NCI-H1105 treated with DMSO at 0.1 percent for 48 hours (cell line): ENCODE results near the gene MBD5.

Source experiments
- DNase-seq: peaks from one replicate; lab custom pipeline; 2025; lab: John Stamatoyannopoulos, UW

Gene MBD5

GRCh38 chr2:148023861-148024260 is 3.0 kb downstream of the MBD5 start:
- no peak for DNase-seq

- DNase-seq: no peak
These were observed 5.7 kb downstream of the MBD5 start for GRCh38 chr2:148026573-148026972.

GRCh38 chr2:148027822-148028221 is 6.9 kb downstream of the MBD5 start:
- DNase-seq: no peak

- no peak for DNase-seq
These were observed 7.9 kb downstream of the MBD5 start for GRCh38 chr2:148028781-148029180.

GRCh38 chr2:148031152-148031551 is 10.3 kb downstream of the MBD5 start:
- no peak for DNase-seq

- DNase-seq: no peak
These were observed 11.3 kb downstream of the MBD5 start for GRCh38 chr2:148032215-148032614.

- DNase-seq: no peak
These were observed 18.9 kb downstream of the MBD5 start for GRCh38 chr2:148039783-148040182.

- no peak for DNase-seq
These were observed 21.3 kb downstream of the MBD5 start for GRCh38 chr2:148042219-148042618.

- no peak for DNase-seq
These were observed 23.4 kb downstream of the MBD5 start for GRCh38 chr2:148044322-148044721.

GRCh38 chr2:148046802-148047201 is 25.9 kb downstream of the MBD5 start:
- no peak for DNase-seq

GRCh38 chr2:148048475-148049221 is 27.8 kb downstream of the MBD5 start:
- no peak for DNase-seq

- DNase-seq: no peak
These were observed 28.4 kb downstream of the MBD5 start for GRCh38 chr2:148049284-148049683.

- DNase-seq: no peak
These were observed 31.8 kb downstream of the MBD5 start for GRCh38 chr2:148052687-148053086.

- no peak for DNase-seq
These were observed 37.8 kb downstream of the MBD5 start for GRCh38 chr2:148058641-148059040.

GRCh38 chr2:148063633-148064032 is 42.7 kb downstream of the MBD5 start:
- DNase-seq: no peak

- DNase-seq: no peak
These were observed 45.0 kb downstream of the MBD5 start for GRCh38 chr2:148065936-148066335.

GRCh38 chr2:148067801-148068200 is 46.9 kb downstream of the MBD5 start:
- DNase-seq: peak; percentile 7

- DNase-seq: no peak
These were observed 50.5 kb downstream of the MBD5 start for GRCh38 chr2:148071351-148071750.

- DNase-seq: no peak
These were observed 75.1 kb downstream of the MBD5 start for GRCh38 chr2:148096012-148096411.

- DNase-seq: no peak
These were observed 81.8 kb downstream of the MBD5 start for GRCh38 chr2:148102641-148103040.

GRCh38 chr2:148103946-148104345 is 83.1 kb downstream of the MBD5 start:
- no peak for DNase-seq

- DNase-seq: no peak
These were observed 85.4 kb downstream of the MBD5 start for GRCh38 chr2:148106331-148106730.

GRCh38 chr2:148108385-148108784 is 87.5 kb downstream of the MBD5 start:
- no peak for DNase-seq

GRCh38 chr2:148110184-148110583 is 89.3 kb downstream of the MBD5 start:
- no peak for DNase-seq
